Measurements from ENCODE around the gene GULP1.
"Not testable (repeated sequence)": the region's sequence is repeated elsewhere in the genome, so short reads cannot be mapped to it uniquely, and the experiment has no call there.

GULP1 gene

DNA sequence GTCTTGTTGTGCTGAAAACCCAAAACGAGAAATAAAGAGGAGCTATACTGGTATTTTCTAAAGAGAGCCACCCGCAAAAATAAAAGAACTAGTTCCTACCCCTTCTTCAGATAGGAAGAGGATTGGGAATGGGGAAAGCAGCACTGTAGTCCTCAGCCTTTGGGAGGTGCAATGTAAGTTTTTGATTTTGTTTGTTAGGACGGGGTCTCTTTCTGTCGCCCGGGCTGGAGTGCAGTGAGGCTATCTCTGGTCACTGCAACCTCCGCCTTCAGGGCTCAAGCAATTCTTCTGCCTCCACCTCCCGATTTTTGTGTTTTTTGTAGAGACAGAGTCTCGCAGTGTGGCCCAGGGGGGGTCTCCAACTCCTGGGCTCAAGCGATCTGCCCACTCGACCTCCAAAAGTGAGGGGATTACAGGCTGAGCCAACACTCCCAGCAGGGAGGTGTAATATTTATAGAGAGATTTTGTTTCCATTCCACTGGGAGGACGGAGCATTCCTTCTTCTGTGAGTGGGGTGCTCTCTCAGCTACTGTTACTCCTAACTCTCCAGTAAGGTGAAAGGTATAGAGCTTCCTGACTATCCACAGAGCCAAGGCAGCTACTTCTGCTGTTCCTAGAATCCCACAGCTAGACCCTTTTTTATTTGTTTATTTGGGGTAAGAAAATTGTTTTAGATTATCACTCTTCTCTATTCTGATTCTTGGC is 13.1 kb upstream of the GULP1 start:
- no peak overlapping the region for H3K27ac ChIP-seq
- TF ChIP-seq, protein P1, sequence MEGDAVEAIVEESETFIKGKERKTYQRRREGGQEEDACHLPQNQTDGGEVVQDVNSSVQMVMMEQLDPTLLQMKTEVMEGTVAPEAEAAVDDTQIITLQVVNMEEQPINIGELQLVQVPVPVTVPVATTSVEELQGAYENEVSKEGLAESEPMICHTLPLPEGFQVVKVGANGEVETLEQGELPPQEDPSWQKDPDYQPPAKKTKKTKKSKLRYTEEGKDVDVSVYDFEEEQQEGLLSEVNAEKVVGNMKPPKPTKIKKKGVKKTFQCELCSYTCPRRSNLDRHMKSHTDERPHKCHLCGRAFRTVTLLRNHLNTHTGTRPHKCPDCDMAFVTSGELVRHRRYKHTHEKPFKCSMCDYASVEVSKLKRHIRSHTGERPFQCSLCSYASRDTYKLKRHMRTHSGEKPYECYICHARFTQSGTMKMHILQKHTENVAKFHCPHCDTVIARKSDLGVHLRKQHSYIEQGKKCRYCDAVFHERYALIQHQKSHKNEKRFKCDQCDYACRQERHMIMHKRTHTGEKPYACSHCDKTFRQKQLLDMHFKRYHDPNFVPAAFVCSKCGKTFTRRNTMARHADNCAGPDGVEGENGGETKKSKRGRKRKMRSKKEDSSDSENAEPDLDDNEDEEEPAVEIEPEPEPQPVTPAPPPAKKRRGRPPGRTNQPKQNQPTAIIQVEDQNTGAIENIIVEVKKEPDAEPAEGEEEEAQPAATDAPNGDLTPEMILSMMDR (IDR thresholded peaks at IDR 0.05) = no peak
- DNase-seq (ENCODE audit: low spot score) = no peak
- H3K4me3 ChIP-seq = peak overlapping the region; percentile 44

DNA sequence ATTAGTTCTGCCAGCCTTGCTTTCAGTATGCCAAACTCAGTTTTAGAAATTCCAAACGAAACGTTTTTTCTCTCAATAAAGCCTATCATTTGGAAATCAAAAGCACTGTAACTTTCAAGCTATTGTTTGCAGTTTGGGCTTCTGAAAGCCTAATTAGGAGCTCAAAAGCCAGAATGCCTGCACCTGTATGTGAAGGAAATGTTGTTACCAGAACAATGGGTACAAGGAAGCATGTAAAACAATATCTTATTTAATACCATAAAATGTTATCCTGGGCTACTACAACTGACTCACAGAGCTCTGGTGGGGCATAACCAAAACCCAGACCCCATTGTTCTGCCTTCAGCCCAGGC is 12.6 kb upstream of the GULP1 start:
- Histone ChIP-seq H3K4me3 (peak overlapping the region; percentile 44), H3K27ac (no peak overlapping the region)
- TF ChIP-seq, protein P1 (IDR thresholded peaks at IDR 0.05) = no peak
- DNase-seq (ENCODE audit: low spot score) = no peak

DNA sequence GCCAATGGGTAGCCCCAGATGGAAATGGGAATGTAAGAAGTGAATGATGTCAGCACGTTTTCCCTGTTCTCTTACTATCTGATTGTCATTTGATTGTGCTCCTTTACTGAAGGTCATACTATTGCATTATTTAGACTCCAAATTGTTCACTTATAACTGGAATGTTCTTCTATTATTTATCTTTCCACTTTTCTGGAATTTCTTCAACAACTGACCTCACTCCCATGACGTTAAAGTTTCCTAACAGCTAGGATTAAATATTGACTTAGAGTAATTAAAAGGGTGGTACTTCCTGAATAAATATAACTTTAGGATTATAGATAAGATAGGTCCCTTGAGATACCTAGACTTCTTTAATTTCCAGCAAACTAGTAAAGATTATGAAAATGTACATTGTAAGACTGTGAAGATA is 10.9 kb upstream of the GULP1 start:
- TF ChIP-seq, protein P1 (IDR thresholded peaks at IDR 0.05) = no peak
- H3K27ac ChIP-seq = peak overlapping the region in 1 of 2 donors; percentile 5

DNA sequence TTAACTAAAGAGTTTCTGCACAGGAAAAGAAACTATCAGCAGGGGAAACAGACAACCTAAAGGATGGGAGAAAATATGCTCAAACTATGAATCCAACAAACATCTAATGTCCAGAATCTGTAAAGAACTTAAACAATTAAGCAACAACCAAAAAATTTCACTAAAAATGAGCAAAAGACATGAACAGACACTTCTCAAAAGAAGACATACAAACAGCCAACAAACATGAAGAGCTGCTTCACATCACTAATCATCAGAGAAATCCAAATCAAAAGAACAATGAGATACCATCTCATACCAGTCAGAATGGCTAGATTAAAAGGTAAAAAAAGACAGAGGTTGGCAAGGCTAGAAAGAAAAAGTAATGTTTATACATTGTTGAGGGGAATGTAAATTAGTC is 8.8 kb upstream of the GULP1 start:
- no peak overlapping the region for H3K27ac ChIP-seq

More for the DNA sequence above, 10.9 kb upstream of the GULP1 start:
- no peak overlapping the region for H3K4me3 ChIP-seq
- DNase-seq (ENCODE audit: low spot score) = no peak

DNA sequence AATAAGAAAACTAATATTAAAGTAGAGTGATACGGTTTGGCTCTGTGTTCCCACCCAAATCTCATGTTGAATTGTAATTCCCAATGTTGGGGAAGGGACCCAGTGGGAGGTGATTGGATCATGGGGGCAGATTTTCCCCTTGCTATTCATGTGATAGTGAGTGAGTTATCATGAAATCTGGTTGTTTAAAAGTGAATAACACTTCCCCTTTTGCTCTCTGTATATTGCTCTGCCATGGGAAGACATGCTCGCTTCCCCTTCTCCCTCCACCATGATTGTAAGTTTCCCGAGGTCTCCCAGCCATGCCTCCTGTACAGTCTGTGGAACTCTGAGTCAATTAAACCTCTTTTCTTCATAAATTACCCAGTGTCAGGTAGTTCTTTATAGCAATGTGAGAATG is 7.4 kb upstream of the GULP1 start:
- not testable (repeated sequence) for H3K4me3 ChIP-seq; DNase-seq (ENCODE audit: low spot score); H3K27ac ChIP-seq

More for the DNA sequence above, 8.8 kb upstream of the GULP1 start:
- TF ChIP-seq, protein P1 (IDR thresholded peaks at IDR 0.05) = no peak
- DNase-seq (ENCODE audit: low spot score) = no peak
- H3K4me3 ChIP-seq = no peak overlapping the region

DNA sequence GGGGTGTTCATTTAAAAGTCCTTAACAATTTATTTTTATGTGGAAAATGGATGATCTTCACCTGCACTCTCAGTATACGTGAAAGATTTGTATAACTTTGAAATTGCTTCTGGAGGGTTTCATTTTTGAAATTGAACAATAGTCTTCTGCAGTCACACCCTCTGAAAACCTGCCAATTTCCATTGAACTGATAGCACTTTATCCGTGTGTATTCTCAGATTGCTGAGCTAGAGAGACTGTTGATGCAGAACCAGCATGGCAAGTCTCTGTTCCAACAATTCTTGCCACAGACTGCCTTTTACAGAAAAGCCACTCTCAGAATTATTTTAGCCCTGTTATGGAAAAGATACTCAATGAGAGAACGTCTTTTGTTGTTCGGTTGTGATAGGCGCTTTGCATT is 6.6 kb upstream of the GULP1 start:
- H3K27ac ChIP-seq = no peak overlapping the region
- TF ChIP-seq, protein P1 (IDR thresholded peaks at IDR 0.05) = no peak
- DNase-seq (ENCODE audit: low spot score) = no peak

DNA sequence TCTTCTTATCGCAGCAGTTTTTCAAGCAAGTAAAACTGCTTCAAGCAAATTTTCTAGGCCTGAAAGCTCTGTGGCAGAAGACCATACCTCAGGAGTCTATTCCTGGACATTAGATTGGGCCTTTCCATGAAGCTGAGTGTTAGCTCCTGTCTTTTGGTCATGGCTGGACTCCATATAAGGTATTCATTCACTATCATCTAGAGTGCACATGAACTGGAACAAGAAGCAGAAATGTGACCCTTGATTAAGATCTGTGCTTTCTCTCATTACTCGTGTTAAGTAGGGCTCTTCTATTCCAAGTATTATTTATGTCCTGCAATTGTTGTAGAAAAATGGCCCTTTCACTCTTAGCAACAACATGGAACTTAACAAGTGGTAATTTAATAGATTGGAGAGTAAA is 5.9 kb upstream of the GULP1 start:
- DNase-seq (ENCODE audit: low spot score) = no peak
- no peak overlapping the region for H3K27ac ChIP-seq
- H3K4me3 ChIP-seq = no peak overlapping the region
- TF ChIP-seq, protein P1 (IDR thresholded peaks at IDR 0.05) = no peak

More for the DNA sequence above, 6.6 kb upstream of the GULP1 start:
- no peak overlapping the region for H3K4me3 ChIP-seq

Measured in coronary artery (tissue), 2 donors.